H9 (cell line): ENCODE measurements around the gene PPP3CB. TPM values are rescaled to one million over a fixed set of nuclear protein-coding genes. Genes with fewer than 3 reads are reported as not detected.

ENCODE experiments used
- DNase-seq: peaks from one replicate; pipeline ENCODE4 v3.0.0-alpha.2; 2017
- H2AFZ ChIP-seq: one replicate; pipeline ENCODE4 v1.6.1; 2013; ENCODE audit warnings: mild to moderate bottlenecking, low read length, control low read depth, moderate library complexity
- H2AK5ac ChIP-seq: 2 replicates; pipeline ENCODE4 v1.6.1; 2013; ENCODE audit warnings: low read length, control low read depth, mixed read lengths; ENCODE audit not compliant: insufficient read length
- H2BK120ac ChIP-seq: one replicate; pipeline ENCODE4 v1.6.1; 2013; ENCODE audit warnings: low read depth, mild to moderate bottlenecking, low read length, control low read depth, inconsistent platforms; ENCODE audit not compliant: poor library complexity, severe bottlenecking
- H2BK12ac ChIP-seq: 2 replicates; pipeline ENCODE4 v1.6.1; 2013; ENCODE audit warnings: low read length, control low read depth, mixed read lengths, low read depth; ENCODE audit not compliant: insufficient read length
- H2BK15ac ChIP-seq: 2 replicates; pipeline ENCODE4 v1.6.1; 2013; ENCODE audit warnings: low read depth, low read length, control low read depth
- H2BK20ac ChIP-seq: one replicate; pipeline ENCODE4 v1.6.1; 2013; ENCODE audit warnings: low read depth, mild to moderate bottlenecking, low read length, control low read depth, inconsistent platforms; ENCODE audit not compliant: poor library complexity, severe bottlenecking
- H2BK5ac ChIP-seq: 2 replicates; pipeline ENCODE4 v1.6.1; 2013; ENCODE audit warnings: low read length, control low read depth, mixed read lengths; ENCODE audit not compliant: insufficient read length
- H3K14ac ChIP-seq: 2 replicates; pipeline ENCODE4 v1.6.1; 2013; ENCODE audit warnings: low read length, control low read depth; ENCODE audit not compliant: insufficient read depth
- H3K18ac ChIP-seq: 2 replicates; pipeline ENCODE4 v1.6.1; 2013; ENCODE audit warnings: low read depth, mild to moderate bottlenecking, mixed read lengths, low read length, control low read depth; ENCODE audit not compliant: insufficient read length
- H3K23ac ChIP-seq: 2 replicates; pipeline ENCODE4 v1.6.1; 2013; ENCODE audit warnings: low read length, control low read depth, mixed read lengths, low read depth; ENCODE audit not compliant: insufficient read length
- H3K23me2 ChIP-seq: 2 replicates; pipeline ENCODE4 v1.6.1; 2013; ENCODE audit warnings: low read depth, mild to moderate bottlenecking, mixed read lengths, low read length, control low read depth; ENCODE audit not compliant: insufficient read length, poor library complexity, severe bottlenecking
- H3K27ac ChIP-seq: 2 replicates; pipeline ENCODE4 v1.5.1; 2013; ENCODE audit warnings: low read length, control low read depth, mixed read lengths, low read depth; ENCODE audit not compliant: insufficient read length
- H3K27me3 ChIP-seq: 2 replicates; pipeline ENCODE4 v1.6.1; 2013; ENCODE audit warnings: low read length, control low read depth, inconsistent platforms; ENCODE audit not compliant: insufficient read depth
- H3K4ac ChIP-seq: 2 replicates; pipeline ENCODE4 v1.6.1; 2013; ENCODE audit warnings: low read depth, mild to moderate bottlenecking, control low read depth, inconsistent platforms, low read length, moderate library complexity
- H3K4me1 ChIP-seq: 2 replicates; pipeline ENCODE4 v1.6.1; 2013; ENCODE audit warnings: low read length, control low read depth, inconsistent platforms; ENCODE audit not compliant: insufficient read depth
- H3K4me2 ChIP-seq: 2 replicates; pipeline ENCODE4 v1.6.1; 2013; ENCODE audit warnings: low read length, control low read depth, mixed read lengths; ENCODE audit not compliant: insufficient read length, insufficient read depth
- H3K56ac ChIP-seq: 2 replicates; pipeline ENCODE4 v1.6.1; 2013; ENCODE audit warnings: low read depth, mild to moderate bottlenecking, mixed read lengths, low read length, control low read depth; ENCODE audit not compliant: insufficient read length
- H3K79me1 ChIP-seq: 2 replicates; pipeline ENCODE4 v1.6.1; 2013; ENCODE audit warnings: low read depth, mild to moderate bottlenecking, moderate library complexity, low read length, control low read depth, inconsistent platforms; ENCODE audit not compliant: insufficient read depth, poor library complexity, severe bottlenecking
- H3K79me2 ChIP-seq: 2 replicates; pipeline ENCODE4 v1.6.1; 2013; ENCODE audit warnings: low read length, control low read depth, inconsistent platforms; ENCODE audit not compliant: insufficient read depth
- H3K9ac ChIP-seq: 2 replicates; pipeline ENCODE4 v1.6.1; 2013; ENCODE audit warnings: low read length, control low read depth, mixed read lengths; ENCODE audit not compliant: insufficient read length; ENCODE audit errors: extremely low read depth
- H3K9me3 ChIP-seq: one replicate; pipeline ENCODE4 v1.6.1; 2013; ENCODE audit warnings: low read depth, low read length, inconsistent platforms; ENCODE audit not compliant: control insufficient read depth
- H3T11ph ChIP-seq: one replicate; pipeline ENCODE4 v1.6.1; 2013; ENCODE audit warnings: mild to moderate bottlenecking, low read length, control low read depth, inconsistent platforms
- H4K20me1 ChIP-seq: one replicate; pipeline ENCODE4 v1.6.1; 2013; ENCODE audit not compliant: control insufficient read depth, insufficient read length, insufficient read depth
- H4K5ac ChIP-seq: 2 replicates; pipeline ENCODE4 v1.6.1; 2013; ENCODE audit warnings: low read depth, mild to moderate bottlenecking, mixed read lengths, low read length, control low read depth; ENCODE audit not compliant: insufficient read length
- H4K8ac ChIP-seq: replicated peaks from 2 replicates; pipeline ENCODE4 v1.6.1; 2013; ENCODE audit warnings: low read length, control low read depth, mixed read lengths, low read depth; ENCODE audit not compliant: insufficient read length
- H4K91ac ChIP-seq: 2 replicates; pipeline ENCODE4 v1.6.1; 2013; ENCODE audit warnings: low read depth, mild to moderate bottlenecking, moderate library complexity, mixed read lengths, low read length, control low read depth; ENCODE audit not compliant: insufficient read length
- H3K27ac Mint-ChIP-seq, 3 experiments: 2 replicates in 2 of 3; 3 replicates in 1 of 3; pipeline ENCODE4 v1.8.0; 2020 to 2021; ENCODE audit warnings: mixed read lengths in 3 of 3, mild to moderate bottlenecking in 1 of 3, moderate library complexity in 1 of 3
- H3K27me3 Mint-ChIP-seq: 2 replicates; pipeline ENCODE4 v1.8.0; 2021; ENCODE audit warnings: low read depth, mild to moderate bottlenecking, moderate library complexity, mixed read lengths
- H3K36me3 Mint-ChIP-seq, 3 experiments: 2 replicates in 2 of 3; 3 replicates in 1 of 3; pipeline ENCODE4 v1.8.0; 2020 to 2021; ENCODE audit warnings: low read depth in 3 of 3, mixed read lengths in 3 of 3; ENCODE audit not compliant: insufficient read depth in 1 of 3
- H3K4me1 Mint-ChIP-seq, 2 experiments: 2 replicates each; pipeline ENCODE4 v1.8.0; 2020; ENCODE audit warnings: mixed read lengths in 2 of 2
- H3K4me3 Mint-ChIP-seq, 2 experiments: 2 replicates in 1 of 2; 3 replicates in 1 of 2; pipeline ENCODE4 v1.8.0; 2020 to 2021; ENCODE audit warnings: mild to moderate bottlenecking in 2 of 2, mixed read lengths in 2 of 2, moderate library complexity in 1 of 2
- H3K9me3 Mint-ChIP-seq, 2 experiments: 2 replicates in 1 of 2; 3 replicates in 1 of 2; pipeline ENCODE4 v1.8.0; 2020; ENCODE audit warnings: mild to moderate bottlenecking in 2 of 2, mixed read lengths in 2 of 2, moderate library complexity in 1 of 2
- CTCF ChIP-seq: fragments of 200-600 bp; sonication (generic); conservative IDR thresholded peaks from 3 replicates; pipeline ENCODE4 v1.8.0; 2021; ENCODE audit warnings: antibody characterized with exemption, mild to moderate bottlenecking
- WGBS: extraction: QIAGEN DNeasy Blood & Tissue Kit; methylation state at CpG from one replicate; pipeline ENCODE4 v1.1.7; 2013; ENCODE audit warnings: missing lambda C conversion rate, low lambda C conversion rate, mixed read lengths; ENCODE audit not compliant: insufficient read length; ENCODE audit errors: extremely low coverage; 5-methylcytosine and 5-hydroxymethylcytosine counted together
- total RNA-seq: library from RNA; stranded (reverse); gene quantifications from 2 replicates; pipeline ENCODE4 v1.2.1, GENCODE V29; 2021

The PPP3CB gene
- total RNA-seq, 1 experiment from 2014 or later, result 37.3 TPM

GRCh38 chr10:73444457-73444856 is 51.4 kb downstream of the PPP3CB start:
- Histone ChIP-seq H4K91ac (no peak overlapping the region), H2AFZ (no peak overlapping the region), H2BK15ac (no peak overlapping the region), H4K5ac (no peak overlapping the region), H3T11ph (no peak overlapping the region), H4K8ac (no peak overlapping the region), H3K14ac (no peak overlapping the region), H2BK120ac (no peak overlapping the region), H3K9ac (no peak overlapping the region), H3K56ac (no peak overlapping the region), H2BK5ac (no peak overlapping the region), H3K4me1 (no peaks in the 10 kb centered on the region), H3K18ac (no peak overlapping the region), H2BK12ac (no peak overlapping the region), H3K9me3 (no peaks in the 10 kb centered on the region), H2BK20ac (no peak overlapping the region), H3K27me3 (no peaks in the 10 kb centered on the region), H2AK5ac (no peak overlapping the region), H3K27ac (no peak overlapping the region), H3K23ac (no peak overlapping the region), H3K4me2 (no peak overlapping the region), H3K23me2 (no peaks in the 10 kb centered on the region), H4K20me1 (no peaks in the 10 kb centered on the region), H3K79me1 (no peaks in the 10 kb centered on the region), H3K4ac (no peak overlapping the region), H3K79me2 (no peaks in the 10 kb centered on the region)
- Mint-ChIP-seq H3K36me3 (peaks cover 0 to 14% (median 8%) of the 10 kb centered on the region in 3 experiments; a peak in 6 of 7 replicates), H3K27me3 (no peaks in the 10 kb centered on the region), H3K4me1 (no peaks in the 10 kb centered on the region), H3K4me3 (no peak overlapping the region), H3K9me3 (no peaks in the 10 kb centered on the region), H3K27ac (no peak overlapping the region)
- WGBS, result no CpG with 5 or more reads among the region's 1 CpG
- no peak for TF ChIP-seq CTCF
- no peak for DNase-seq
